WI38 (cell line): ENCODE data around the gene DENND4A.

ENCODE experiments used
- H3K4me3 ChIP-seq: 2 replicates; pipeline ENCODE4 v1.5.1; 2011; ENCODE audit warnings: low read depth, mild to moderate bottlenecking, control low read depth, low read length
- CTCF ChIP-seq: IDR thresholded peaks from 2 replicates; pipeline ENCODE4 v1.5.1; 2012; ENCODE audit warnings: low read depth, mild to moderate bottlenecking, control low read depth, low read length

DENND4A gene

GRCh38 chr15:65761210-65761926 lies 30.7 kb downstream of the DENND4A start:
- no peak overlapping the region for H3K4me3 ChIP-seq
- TF ChIP-seq CTCF, result no peak

- H3K4me3 ChIP-seq, result no peak overlapping the region
- TF ChIP-seq CTCF, result no peak
These were observed 32.7 kb downstream of the DENND4A start for GRCh38 chr15:65759441-65759840.

GRCh38 chr15:65758242-65758641 lies 33.9 kb downstream of the DENND4A start:
- TF ChIP-seq CTCF, result no peak
- no peak overlapping the region for H3K4me3 ChIP-seq

- no peak for TF ChIP-seq CTCF
These were observed 34.8 kb downstream of the DENND4A start for GRCh38 chr15:65757256-65757655.

GRCh38 chr15:65752151-65752700 lies 39.9 kb downstream of the DENND4A start:
- H3K4me3 ChIP-seq, result no peak overlapping the region
- TF ChIP-seq CTCF, result no peak

More at GRCh38 chr15:65757256-65757655, 34.8 kb downstream of the DENND4A start:
- no peak overlapping the region for H3K4me3 ChIP-seq

- no peak for TF ChIP-seq CTCF
- H3K4me3 ChIP-seq, result no peak overlapping the region
These were observed 40.7 kb downstream of the DENND4A start for GRCh38 chr15:65751431-65751830.

GRCh38 chr15:65747265-65747664 lies 44.8 kb downstream of the DENND4A start:
- no peak overlapping the region for H3K4me3 ChIP-seq
- no peak for TF ChIP-seq CTCF
